ENCODE measurements around the gene REN.

REN gene

DNA sequence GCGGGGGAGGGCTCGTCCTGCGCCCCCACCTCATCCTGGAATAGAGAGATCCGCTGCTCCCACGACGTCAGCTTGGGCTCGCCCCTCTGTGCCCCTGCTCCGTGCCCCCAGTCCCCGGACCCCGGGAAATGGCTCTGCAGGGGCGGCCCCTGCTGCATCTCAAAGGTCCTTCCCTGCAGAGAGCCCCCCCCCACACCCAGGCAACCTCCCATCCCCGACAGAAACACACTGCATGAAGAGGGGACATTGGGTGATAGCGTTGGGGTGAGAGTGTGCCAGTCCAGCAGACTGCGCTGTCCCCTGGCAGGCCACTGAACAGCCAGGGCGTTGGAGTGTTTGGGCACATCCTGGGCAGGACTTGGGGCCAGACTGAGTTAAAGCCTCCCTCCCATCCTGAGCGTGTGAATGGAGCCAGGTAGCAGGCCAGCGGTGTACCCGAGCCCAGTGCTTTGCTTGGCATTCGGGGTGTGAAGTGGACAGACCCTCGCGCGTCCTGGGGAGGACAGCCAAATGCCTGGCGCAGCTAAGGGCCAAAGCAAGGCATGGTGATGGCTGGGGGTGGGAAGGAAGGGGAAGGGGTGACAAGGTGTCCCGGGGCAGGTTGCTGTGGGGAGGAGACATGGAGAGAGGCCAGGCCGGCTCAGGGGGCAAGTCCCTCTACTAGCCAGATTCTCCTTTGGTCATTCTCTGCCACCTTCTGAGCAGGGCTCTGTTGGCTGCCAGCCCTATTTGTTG is 13.7 kb downstream of the REN start:
- no peak for DNase-seq

DNA sequence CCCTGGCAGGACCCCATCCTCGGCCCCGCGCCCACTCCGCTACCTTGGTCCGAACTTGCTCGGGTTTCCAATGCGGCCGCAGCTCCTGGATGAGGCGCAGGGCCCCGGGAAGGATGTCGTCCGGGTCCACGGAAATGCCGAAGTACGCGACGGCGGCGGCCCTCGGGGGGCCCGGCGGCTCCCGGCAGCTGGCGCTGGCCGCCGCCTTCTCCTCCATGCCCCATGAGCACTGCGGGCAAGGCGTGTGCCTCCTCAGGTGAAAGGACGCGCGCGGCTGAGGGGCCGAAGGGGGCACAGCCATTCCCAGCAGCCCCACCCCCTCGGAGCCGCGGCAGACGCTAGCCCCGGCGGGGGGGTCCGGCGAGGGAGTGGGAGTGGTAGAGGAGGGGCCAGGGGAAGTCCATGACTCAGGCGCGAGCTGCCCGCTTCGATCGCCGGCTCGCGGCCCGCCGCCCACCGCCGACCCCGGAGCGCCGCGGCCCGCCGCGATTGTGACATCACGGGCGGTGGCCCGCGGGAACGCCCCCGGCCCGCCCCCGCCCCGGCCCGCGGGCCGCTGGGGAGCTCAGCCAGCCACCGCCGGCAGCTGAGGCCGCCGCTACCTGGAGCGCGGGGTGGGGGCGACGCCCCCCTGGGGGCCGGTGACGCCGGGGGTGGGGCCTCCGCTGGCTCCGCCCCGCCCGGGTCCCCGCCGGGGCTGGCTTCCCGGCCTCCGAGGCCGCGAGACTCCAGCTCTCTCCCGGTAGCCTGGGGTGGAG is 14.4 kb downstream of the REN start, which contains the start of gene ETNK2:
Gene ETNK2, minus strand, starts transcription at position 493 of the 758 bp plus-strand sequence. Its CDS starts 192 bp downstream, at position 301.
- no peak for DNase-seq

GRCh38 chr1:204150702-204151551 is 15.2 kb downstream of the REN start:
- DNase-seq, result no peak

DNA sequence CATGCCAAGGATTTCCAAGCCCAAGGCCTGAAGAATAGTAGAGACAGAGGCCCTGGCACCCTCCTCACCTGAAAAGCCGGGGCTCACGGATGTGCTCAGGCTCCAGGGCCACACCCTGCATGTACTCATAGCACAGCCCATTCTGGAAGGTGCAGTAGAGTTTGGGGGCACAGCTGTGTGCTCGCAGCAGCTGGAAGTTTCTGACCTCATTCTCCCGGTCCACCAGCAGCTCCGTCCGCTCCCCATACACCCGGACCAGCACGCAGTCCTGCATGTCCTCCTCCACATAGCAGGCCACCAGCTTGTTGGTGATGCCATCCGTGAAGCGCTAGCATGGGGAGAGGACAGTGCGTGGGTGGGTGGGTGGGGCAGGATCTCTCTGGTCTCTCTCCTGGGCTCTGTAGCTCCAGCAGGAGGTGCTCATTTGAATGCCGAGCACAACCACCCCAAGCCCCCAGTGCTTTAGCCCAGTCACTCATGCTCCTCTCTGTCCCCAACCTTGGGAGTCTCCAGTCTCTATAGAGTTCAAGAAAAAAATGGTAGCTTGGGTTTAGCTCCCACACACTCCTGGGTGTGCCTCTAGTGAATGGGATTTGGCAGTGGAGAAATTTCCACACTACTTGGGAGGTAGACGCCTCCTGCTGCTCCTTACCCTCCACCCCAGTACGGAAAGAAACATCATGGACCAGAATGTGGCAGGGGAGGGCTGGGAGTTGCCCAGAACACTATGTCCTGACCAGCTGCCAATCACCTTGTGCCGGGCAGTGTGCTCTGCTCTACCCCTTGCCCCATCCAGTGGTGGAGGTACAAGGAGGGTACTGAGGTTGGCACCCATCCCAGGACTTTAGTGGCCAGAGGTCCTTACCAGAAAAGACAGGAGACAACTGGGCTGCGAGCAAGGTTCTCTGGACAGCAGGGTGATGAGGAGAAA is 16.2 kb downstream of the REN start:
- no peak for DNase-seq

DNA sequence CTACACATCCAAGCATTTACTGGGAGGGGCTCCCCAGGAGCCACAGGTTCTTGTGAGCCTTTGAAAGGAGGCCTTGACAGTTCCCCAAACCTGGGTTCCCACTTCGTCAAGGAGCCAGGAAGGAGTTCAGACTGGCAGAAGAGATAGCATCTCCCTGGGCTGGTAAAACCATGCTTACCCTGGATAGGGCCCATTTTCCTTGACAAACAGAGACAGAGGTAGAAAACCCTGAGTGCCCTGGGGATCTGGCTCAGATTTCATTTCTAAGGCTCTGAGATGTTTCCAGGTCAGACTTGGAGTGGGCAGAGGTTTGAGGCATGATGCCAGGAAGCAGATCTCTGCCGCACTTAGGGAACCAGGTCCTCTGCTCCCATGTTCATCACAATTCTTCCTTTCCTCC is 17.0 kb downstream of the REN start:
- no peak for DNase-seq

GRCh38 chr1:204147406-204148383 is 18.4 kb downstream of the REN start:
- no peak for DNase-seq

DNA sequence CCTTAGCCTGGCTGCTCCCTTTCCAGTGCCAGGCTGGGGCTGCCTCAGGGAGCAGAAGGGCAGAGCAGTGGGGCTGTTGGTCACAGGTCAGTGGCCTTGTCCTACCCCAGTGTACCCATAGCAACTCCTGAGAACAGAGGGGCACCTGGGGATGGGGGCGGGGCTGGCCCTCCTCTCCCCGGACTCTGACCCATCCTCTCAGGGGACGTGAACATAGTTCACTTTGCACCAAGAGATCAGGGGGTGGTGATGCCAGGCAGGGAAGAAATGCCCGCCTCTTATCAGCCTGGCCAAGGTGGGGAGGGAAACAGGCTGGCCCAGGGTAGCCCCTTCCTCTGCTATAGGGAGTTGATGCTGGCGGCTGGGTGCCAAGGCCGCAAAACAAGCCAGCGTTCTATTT is 19.2 kb downstream of the REN start:
- no peak for DNase-seq

- no peak for DNase-seq
These were observed 19.8 kb downstream of the REN start for GRCh38 chr1:204146309-204146708.

DNA sequence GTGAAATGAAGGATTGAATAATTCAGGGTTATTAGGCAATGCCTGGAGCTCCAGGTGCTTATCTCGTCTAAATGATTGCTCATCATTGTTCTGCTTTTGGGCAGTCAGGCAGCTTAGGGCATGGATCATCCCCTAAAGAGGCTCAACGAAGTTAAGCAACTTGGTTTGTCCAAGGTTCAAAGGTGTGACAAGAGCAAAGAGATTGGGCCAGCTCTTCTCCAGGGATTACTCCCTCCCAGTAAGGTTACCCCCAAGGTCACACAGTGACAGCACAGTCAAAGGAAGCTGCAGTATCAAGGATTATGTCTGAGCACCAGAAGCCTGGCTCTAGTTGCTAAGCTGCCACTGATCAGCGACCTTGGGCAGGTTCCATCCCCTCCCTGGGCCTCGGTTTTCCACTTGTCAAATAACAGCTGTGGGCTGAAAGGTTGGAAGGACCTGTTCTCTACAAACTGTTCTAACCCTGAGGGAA is 21.1 kb downstream of the REN start:
- DNase-seq, result no peak

DNA sequence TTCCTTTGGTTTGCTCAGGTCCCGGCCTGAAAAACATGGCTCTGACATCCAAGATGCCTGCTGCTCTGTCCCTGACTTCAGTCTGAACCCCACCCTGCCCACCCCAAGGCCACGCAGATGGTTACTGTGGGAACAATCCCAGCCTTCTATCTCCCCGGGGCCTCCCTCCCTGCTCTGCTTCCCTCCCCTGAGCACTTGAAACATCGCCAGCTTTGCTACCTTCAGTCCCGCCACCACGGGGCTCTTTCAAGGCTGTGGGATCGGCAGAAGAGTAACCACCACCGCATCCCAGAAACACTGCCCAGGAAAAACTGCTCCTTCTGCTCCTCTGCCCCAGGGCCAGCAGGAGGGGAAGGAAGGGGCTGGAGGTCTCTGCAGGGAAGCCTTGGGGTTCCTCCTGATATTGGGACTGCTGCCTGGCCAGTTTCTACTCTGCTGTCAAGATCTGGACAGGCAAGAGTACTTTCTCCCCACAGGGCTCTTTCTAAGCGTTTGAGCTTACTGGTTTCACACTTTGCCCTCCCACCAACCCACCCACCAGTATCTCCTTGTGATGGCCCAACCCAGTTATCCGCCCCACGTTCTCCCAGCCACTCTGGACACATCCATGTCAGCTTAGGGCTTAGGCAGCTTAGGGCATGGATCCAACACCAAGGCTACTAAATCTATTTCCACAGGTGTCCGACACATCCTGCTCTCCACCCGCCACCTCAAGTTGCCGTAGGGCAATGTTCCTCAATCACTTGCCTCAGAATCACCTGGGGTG is 22.7 kb downstream of the REN start:
- no peak for DNase-seq

DNA sequence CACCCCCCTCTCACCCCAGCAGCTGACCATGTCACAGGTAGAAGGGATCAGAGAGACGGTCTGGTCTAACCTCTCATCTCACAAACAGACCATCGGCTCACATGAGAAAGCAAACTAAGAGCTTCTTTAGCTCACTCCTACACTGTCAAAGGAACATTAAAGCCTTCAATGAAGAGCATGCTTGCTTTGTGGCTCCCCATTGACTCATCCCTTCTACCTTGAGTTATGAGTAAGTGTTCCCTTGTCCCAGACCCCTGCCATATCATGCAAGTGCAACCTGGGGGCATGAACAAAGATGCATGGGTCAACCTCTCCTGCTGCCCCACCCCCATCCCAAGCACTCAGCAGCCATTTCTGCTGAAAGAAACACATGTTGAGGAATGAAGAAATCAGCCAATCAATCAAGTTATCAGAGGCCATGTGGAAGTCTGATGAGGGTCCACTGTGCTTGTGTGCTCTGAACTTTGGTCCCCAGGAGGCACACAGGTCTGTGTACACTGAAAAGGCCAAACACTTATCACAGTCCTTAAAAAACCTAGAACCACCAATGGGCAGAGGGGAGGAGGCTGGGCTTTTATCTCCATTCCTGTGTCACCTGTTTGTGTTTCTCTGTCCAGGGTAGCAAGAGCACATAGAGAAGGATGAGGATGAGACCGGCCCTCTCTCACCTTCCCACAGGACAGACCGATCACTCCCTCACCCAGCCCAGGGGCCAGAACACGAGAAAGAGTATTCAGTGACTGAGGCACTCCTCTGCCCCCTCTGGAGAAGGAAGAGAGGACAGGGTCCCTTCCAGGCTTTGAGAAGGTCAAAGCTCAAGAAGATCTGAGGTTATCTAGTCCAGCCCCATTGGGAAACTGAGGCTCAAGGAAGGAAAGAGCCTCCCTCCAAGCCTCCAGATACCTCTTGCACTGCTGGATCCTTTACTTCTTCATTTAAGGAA is 23.8 kb downstream of the REN start:
- DNase-seq, result no peak

- DNase-seq, result no peak
These were observed 25.0 kb downstream of the REN start for GRCh38 chr1:204141131-204141530.

GRCh38 chr1:204139952-204140351 is 26.2 kb downstream of the REN start:
- DNase-seq, result no peak

- no peak for DNase-seq
These were observed 27.0 kb downstream of the REN start for GRCh38 chr1:204139088-204139487.

DNA sequence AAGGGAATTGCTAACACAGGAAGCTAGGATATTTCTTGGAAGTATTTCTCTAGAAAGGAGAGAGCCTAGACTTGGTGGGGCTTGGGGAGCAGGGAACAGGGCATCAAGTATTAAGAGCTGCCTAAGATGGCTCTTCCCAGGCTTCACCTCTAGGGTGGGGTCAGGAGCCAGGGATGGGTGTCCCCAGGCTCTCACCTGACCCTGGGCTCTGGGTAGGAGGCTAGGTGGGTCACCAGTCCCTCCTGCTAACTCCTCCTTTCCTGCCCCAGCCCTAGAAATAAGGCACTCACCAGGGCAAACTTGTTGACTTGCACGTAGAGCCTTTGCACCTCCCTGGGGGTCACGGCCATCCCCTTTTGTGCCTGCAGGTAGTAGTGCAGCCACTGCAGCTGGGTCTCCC is 29.3 kb downstream of the REN start:
- DNase-seq, result no peak

GRCh38 chr1:204134103-204134502 is 32.0 kb downstream of the REN start:
- DNase-seq, result no peak

DNA sequence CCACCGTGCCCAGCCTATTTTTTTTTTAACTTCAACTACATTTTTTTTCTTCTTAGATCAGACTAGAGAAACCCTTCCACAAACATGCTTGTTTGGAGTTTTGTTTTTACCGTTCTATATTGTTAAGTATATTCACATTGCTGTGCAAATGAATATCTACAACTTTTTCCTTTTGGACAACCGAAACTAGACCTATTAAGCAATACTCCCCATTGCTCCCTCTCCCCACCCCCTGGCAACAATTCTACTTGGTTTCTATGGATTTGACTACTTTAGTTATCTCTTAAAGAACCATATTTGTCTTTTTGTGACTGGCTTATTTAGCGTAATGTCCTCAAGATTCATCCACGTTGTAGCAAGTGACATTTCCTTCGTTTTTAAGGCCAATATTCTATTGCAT is 33.4 kb downstream of the REN start:
- no peak for DNase-seq

DNA sequence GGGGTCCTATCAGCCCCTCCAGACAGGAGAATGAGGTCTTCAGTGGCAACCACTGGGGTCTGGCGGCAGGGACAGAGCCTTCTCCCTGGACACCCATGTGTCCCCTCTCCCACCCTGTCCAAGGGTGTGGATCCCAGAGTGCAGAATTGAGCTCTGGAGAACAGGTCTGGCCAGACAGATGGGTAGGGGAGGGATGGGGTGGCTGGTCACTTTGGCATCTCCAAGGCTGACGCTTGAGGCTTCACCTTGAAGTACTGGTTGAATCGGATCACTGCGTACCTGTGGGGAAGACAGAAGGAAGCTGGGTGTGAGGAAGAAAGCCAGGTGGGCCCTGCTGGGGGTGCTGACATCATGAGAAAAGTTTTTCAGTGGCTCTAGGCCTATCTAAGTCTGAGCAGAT is 34.2 kb downstream of the REN start:
- no peak for DNase-seq
